ENCODE measurements around the gene CCDC80. TPM values are rescaled to one million over a fixed set of nuclear protein-coding genes. Genes with fewer than 3 reads are reported as not detected.

CCDC80 gene
- total RNA-seq, 4 donors from 2014 or later: 6.4 to 55.3 (median 18.4) TPM

DNA sequence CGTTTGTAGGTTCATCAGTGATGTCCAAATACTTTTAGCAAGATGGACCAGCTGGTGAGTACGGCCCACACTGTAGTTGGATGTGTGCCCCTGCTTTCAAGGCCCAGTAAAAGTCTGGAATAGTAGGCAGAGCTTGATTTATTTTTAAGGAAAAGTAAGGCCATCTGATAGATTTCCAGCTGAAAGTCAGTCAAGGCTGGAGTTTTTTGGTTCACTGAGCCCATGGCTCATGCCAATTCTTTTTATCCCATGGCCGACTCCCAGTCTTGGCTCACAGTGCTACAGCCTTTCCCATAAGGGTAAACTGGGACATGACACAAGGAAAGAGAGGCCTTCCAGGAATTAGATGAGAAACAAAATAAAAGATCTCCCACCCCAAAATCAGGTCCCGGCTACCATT lies 13.5 kb downstream of the CCDC80 start:
- WGBS, 2 donors (ENCODE audit: low coverage in 1 of 2): 70 to 76% methylated on average over 4 of the region's 4 CpGs
- Histone ChIP-seq H3K27me3 (no peaks in the 10 kb centered on the region), H3K4me1 (peaks cover 0 to 24% (median 3%) of the 10 kb centered on the region in 4 donors), H3K4me3 (no peak overlapping the region), H3K9me3 (no peaks in the 10 kb centered on the region), H3K36me3 (no peaks in the 10 kb centered on the region), H3K27ac (peak overlapping the region in 3 of 4 donors; percentile 13 to 47 (median 46))
- intact Hi-C loops (cut with DNase I; ENCODE audit: low total_unique reads) (no loop called here), in situ Hi-C loops (cut with MboI; ENCODE audit: low pct_ligation_motif_present in 1 of 4, low pct_unique_long_range_greater_than_20kb in 1 of 4, low sequenced_read_pairs in 3 of 4) (loop anchor here in 2 of 4 donors (25.0 kb wide), 2 partner anchors 360 to 660 kb away; partner anchors contain the start of genes CD200R1 (in 1 of the 2) and GTPBP8 (in 1 of the 2))
- TF ChIP-seq, protein P1, sequence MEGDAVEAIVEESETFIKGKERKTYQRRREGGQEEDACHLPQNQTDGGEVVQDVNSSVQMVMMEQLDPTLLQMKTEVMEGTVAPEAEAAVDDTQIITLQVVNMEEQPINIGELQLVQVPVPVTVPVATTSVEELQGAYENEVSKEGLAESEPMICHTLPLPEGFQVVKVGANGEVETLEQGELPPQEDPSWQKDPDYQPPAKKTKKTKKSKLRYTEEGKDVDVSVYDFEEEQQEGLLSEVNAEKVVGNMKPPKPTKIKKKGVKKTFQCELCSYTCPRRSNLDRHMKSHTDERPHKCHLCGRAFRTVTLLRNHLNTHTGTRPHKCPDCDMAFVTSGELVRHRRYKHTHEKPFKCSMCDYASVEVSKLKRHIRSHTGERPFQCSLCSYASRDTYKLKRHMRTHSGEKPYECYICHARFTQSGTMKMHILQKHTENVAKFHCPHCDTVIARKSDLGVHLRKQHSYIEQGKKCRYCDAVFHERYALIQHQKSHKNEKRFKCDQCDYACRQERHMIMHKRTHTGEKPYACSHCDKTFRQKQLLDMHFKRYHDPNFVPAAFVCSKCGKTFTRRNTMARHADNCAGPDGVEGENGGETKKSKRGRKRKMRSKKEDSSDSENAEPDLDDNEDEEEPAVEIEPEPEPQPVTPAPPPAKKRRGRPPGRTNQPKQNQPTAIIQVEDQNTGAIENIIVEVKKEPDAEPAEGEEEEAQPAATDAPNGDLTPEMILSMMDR (IDR thresholded peaks at IDR 0.05): no peak
- TF ChIP-seq POLR2A (IDR thresholded peaks at IDR 0.05) (no peak), EP300 (IDR thresholded peaks at IDR 0.05; ENCODE audit: low read depth) (no peak), POLR2AphosphoS5 (IDR thresholded peaks at IDR 0.05) (no peak)
- no peak for DNase-seq

- Histone ChIP-seq H3K36me3 (no peaks in the 10 kb centered on the region), H3K4me1 (no peaks in the 10 kb centered on the region), H3K9me3 (no peaks in the 10 kb centered on the region), H3K27me3 (no peaks in the 10 kb centered on the region), H3K4me3 (no peak overlapping the region), H3K27ac (no peak overlapping the region)
- no peak for DNase-seq
- TF ChIP-seq POLR2A (IDR thresholded peaks at IDR 0.05): no peak
- TF ChIP-seq, protein P1 (IDR thresholded peaks at IDR 0.05): no peak
- no peak for TF ChIP-seq EP300 (IDR thresholded peaks at IDR 0.05; ENCODE audit: low read depth)
- TF ChIP-seq POLR2AphosphoS5 (IDR thresholded peaks at IDR 0.05): no peak
- in situ Hi-C loops (cut with MboI; ENCODE audit: low pct_ligation_motif_present in 1 of 4, low pct_unique_long_range_greater_than_20kb in 1 of 4, low sequenced_read_pairs in 3 of 4): no loop called here
- intact Hi-C loops (cut with DNase I; ENCODE audit: low total_unique reads): loop anchor here (2.0 kb wide), 1 partner anchor 39 kb away; no protein-coding TSS in a partner anchor
- WGBS, 2 donors (ENCODE audit: low coverage in 1 of 2): 100% methylated on average over 1 of the region's 1 CpG
Measured at GRCh38 chr3:112623717-112624116, 17.2 kb downstream of the CCDC80 start.

DNA sequence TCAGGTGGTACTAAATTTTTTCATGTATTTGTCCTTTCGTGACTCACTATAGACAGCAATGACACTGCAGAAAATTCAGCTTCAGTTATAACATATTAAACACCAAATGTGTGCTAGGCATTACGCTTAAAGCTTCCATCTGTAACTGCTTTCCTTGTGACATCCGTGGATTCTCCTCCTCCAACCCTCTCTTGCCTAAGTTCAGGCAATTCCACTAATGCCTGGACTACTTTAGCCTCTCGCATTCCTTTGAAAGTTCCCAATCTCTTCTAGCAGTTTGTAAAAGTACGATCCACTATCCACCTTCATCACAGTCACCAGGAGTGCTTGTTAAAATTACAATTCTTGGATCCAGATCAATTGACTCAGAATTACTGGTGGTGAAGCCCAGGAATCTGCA lies 17.7 kb downstream of the CCDC80 start:
- Histone ChIP-seq H3K36me3 (no peaks in the 10 kb centered on the region), H3K27me3 (no peaks in the 10 kb centered on the region), H3K4me1 (no peaks in the 10 kb centered on the region), H3K9me3 (no peaks in the 10 kb centered on the region), H3K4me3 (no peak overlapping the region), H3K27ac (no peak overlapping the region)
- TF ChIP-seq, protein P1 (IDR thresholded peaks at IDR 0.05): no peak
- TF ChIP-seq EP300 (IDR thresholded peaks at IDR 0.05; ENCODE audit: low read depth): no peak
- no peak for TF ChIP-seq POLR2AphosphoS5 (IDR thresholded peaks at IDR 0.05)
- no peak for TF ChIP-seq POLR2A (IDR thresholded peaks at IDR 0.05)
- in situ Hi-C loops (cut with MboI; ENCODE audit: low pct_ligation_motif_present in 1 of 4, low pct_unique_long_range_greater_than_20kb in 1 of 4, low sequenced_read_pairs in 3 of 4): no loop called here
- WGBS, 2 donors (ENCODE audit: low coverage in 1 of 2): 75 to 87% methylated on average over 5 of the region's 5 CpGs
- intact Hi-C loops (cut with DNase I; ENCODE audit: low total_unique reads): no loop called here
- no peak for DNase-seq

GRCh38 chr3:112619295-112619694 lies 21.6 kb downstream of the CCDC80 start:
- Histone ChIP-seq H3K27me3 (no peaks in the 10 kb centered on the region), H3K4me1 (no peaks in the 10 kb centered on the region), H3K9me3 (no peaks in the 10 kb centered on the region), H3K36me3 (no peaks in the 10 kb centered on the region), H3K4me3 (no peak overlapping the region), H3K27ac (no peak overlapping the region)
- in situ Hi-C loops (cut with MboI; ENCODE audit: low pct_ligation_motif_present in 1 of 4, low pct_unique_long_range_greater_than_20kb in 1 of 4, low sequenced_read_pairs in 3 of 4) (no loop called here), intact Hi-C loops (cut with DNase I; ENCODE audit: low total_unique reads) (no loop called here)
- no peak for DNase-seq
- TF ChIP-seq POLR2A (IDR thresholded peaks at IDR 0.05) (no peak), POLR2AphosphoS5 (IDR thresholded peaks at IDR 0.05) (no peak), EP300 (IDR thresholded peaks at IDR 0.05; ENCODE audit: low read depth) (no peak)
- TF ChIP-seq, protein P1 (IDR thresholded peaks at IDR 0.05): no peak
- WGBS, 2 donors (ENCODE audit: low coverage in 1 of 2): 68 to 81% methylated on average over 2 of the region's 2 CpGs

Data from transverse colon (tissue), 4 donors.